Osteocyte (in vitro differentiated cells): ENCODE measurements around the gene PRKCD. TPM values are rescaled to one million over a fixed set of nuclear protein-coding genes. Genes with fewer than 3 reads are reported as not detected.

Source experiments
- DNase-seq: peaks from one replicate; pipeline ENCODE4 v3.0.0; 2021; ENCODE audit warnings: mixed read lengths; ENCODE audit not compliant: unreplicated experiment; ENCODE audit errors: extremely low spot score
- H3K27ac Mint-ChIP-seq: one replicate; pipeline ENCODE4 v1.8.0; 2021; ENCODE audit warnings: mild to moderate bottlenecking, mixed read lengths; ENCODE audit not compliant: unreplicated experiment
- H3K27me3 Mint-ChIP-seq: one replicate; pipeline ENCODE4 v1.8.0; 2021; ENCODE audit warnings: mixed read lengths; ENCODE audit not compliant: unreplicated experiment
- H3K36me3 Mint-ChIP-seq: one replicate; pipeline ENCODE4 v1.8.0; 2021; ENCODE audit warnings: mixed read lengths; ENCODE audit not compliant: unreplicated experiment
- H3K4me1 Mint-ChIP-seq: one replicate; pipeline ENCODE4 v1.8.0; 2021; ENCODE audit warnings: mixed read lengths; ENCODE audit not compliant: unreplicated experiment
- H3K4me3 Mint-ChIP-seq: one replicate; pipeline ENCODE4 v1.8.0; 2021; ENCODE audit warnings: mild to moderate bottlenecking, moderate library complexity, mixed read lengths; ENCODE audit not compliant: unreplicated experiment
- H3K9me3 Mint-ChIP-seq: one replicate; pipeline ENCODE4 v1.8.0; 2021; ENCODE audit warnings: mixed read lengths; ENCODE audit not compliant: unreplicated experiment
- total RNA-seq: library from RNA; stranded (reverse); gene quantifications from 2 replicates; pipeline ENCODE4 v1.2.1, GENCODE V29; 2021
- TF ChIP-seq, protein P1 (sequence below): fragments of 200-600 bp; sonication (generic); IDR thresholded peaks from 2 replicates; pipeline ENCODE4 v1.5.0; 2021; ENCODE audit warnings: antibody characterized with exemption, mild to moderate bottlenecking, moderate library complexity

Gene PRKCD
- total RNA-seq, 1 donor from 2014 or later: 17.1 TPM

DNA sequence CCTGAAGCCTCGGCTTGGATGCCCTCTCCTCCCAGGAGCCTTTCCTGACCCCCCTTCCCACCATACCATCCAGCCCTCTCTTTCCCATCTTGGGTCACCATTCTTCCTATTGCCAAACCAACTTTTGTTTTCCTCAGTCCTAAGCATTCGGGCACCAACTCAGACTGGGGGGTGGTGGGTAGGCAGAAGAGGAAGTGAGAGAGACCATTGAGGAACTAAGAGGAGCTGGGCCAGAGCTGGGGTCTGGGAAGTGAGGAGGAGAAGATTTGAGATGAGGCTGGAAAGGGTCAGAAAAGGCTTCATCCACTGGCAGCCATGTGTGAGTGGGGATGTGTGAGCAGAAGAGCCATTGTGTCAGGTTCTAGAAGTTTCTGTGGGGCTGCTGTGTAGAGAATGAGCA is 57.1 kb downstream of the PRKCD start:
- peaks cover 7% of the 10 kb centered on the region for H3K4me1 Mint-ChIP-seq

DNA sequence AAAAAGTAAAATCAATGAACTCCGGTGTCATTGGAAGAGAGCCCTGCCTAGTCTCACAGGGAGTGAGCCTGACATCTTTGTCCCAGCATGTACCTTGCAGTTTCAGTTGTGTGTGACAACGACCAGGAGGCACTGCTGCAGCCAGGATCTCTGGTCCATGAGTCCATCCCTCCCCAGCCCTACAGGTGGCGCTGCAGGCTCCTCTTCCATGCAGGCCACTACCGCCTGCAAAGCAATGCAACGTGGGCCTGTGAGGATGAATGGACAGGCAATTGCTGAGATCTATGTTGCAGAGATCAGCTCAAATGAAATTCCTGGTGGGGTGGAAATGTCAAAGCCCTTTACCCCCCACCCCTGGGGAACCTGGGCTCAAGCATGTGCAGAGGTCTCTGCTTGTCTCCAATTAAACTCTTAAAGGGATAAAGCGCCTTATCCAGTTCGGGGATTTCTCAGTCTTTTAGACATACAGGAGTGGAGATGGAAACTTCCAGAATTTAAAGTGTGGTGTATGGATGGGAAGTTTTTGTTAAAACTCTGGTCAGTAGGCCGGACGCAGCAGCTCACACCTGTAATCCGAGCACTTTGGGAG is 59.0 kb downstream of the PRKCD start:
- peak overlapping the region; percentile 62 for H3K27ac Mint-ChIP-seq
- no peak overlapping the region for H3K4me3 Mint-ChIP-seq
- H3K36me3 Mint-ChIP-seq: peaks cover 6% of the 10 kb centered on the region
- TF ChIP-seq, protein P1, sequence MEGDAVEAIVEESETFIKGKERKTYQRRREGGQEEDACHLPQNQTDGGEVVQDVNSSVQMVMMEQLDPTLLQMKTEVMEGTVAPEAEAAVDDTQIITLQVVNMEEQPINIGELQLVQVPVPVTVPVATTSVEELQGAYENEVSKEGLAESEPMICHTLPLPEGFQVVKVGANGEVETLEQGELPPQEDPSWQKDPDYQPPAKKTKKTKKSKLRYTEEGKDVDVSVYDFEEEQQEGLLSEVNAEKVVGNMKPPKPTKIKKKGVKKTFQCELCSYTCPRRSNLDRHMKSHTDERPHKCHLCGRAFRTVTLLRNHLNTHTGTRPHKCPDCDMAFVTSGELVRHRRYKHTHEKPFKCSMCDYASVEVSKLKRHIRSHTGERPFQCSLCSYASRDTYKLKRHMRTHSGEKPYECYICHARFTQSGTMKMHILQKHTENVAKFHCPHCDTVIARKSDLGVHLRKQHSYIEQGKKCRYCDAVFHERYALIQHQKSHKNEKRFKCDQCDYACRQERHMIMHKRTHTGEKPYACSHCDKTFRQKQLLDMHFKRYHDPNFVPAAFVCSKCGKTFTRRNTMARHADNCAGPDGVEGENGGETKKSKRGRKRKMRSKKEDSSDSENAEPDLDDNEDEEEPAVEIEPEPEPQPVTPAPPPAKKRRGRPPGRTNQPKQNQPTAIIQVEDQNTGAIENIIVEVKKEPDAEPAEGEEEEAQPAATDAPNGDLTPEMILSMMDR: peak; percentile 97
- peaks cover 7% of the 10 kb centered on the region for H3K4me1 Mint-ChIP-seq
- DNase-seq: peak; percentile 96
- H3K27me3 Mint-ChIP-seq: no peaks in the 10 kb centered on the region
- no peaks in the 10 kb centered on the region for H3K9me3 Mint-ChIP-seq

More for the DNA sequence above, 57.1 kb downstream of the PRKCD start:
- TF ChIP-seq, protein P1: no peak
- Mint-ChIP-seq H3K27ac (no peak overlapping the region), H3K36me3 (no peaks in the 10 kb centered on the region), H3K4me3 (no peak overlapping the region), H3K27me3 (no peaks in the 10 kb centered on the region), H3K9me3 (no peaks in the 10 kb centered on the region)
- no peak for DNase-seq

DNA sequence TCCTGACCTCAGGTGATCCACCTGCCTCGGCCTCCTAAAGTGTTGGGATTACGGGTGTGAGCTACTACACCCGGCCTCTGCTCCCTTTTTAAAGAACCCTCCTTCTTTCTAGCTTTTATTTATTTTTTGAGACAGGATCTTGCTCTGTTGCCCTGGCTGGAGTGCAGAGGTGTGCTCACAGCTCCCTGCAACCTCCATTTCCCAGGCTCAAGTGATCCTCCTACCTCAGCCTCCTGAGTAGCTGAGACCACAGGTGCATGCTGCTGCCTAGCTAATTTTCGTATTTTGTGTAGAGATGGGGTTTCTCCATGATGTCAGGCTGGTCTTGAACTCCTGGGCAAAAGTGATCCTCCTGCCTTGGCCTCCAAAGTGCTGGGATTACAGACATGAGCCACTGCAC is 60.3 kb downstream of the PRKCD start:
- Mint-ChIP-seq H3K27me3 (no peaks in the 10 kb centered on the region), H3K9me3 (no peaks in the 10 kb centered on the region), H3K27ac (peak overlapping the region; percentile 66), H3K36me3 (peaks cover 17% of the 10 kb centered on the region), H3K4me1 (peaks cover 6% of the 10 kb centered on the region), H3K4me3 (no peak overlapping the region)
- TF ChIP-seq, protein P1: no peak
- DNase-seq: no peak

DNA sequence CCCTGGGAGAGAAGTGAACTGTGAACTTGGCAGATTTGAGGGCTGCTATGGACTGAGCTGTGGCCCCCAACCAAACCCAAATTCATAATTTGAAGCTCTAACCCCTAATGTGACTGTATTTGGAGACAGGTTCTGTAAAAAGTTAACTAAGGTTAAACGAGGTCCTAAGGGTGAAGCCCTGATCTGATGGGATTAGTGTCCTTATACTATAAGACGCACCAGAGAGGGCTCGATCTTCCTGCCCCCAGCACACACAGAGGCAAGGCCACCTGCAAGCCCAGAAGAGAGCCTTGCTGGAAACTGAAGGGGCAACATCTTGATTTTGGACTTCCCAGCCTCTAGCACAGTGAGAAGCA is 60.8 kb downstream of the PRKCD start:
- TF ChIP-seq, protein P1: no peak
- no peak overlapping the region for H3K4me3 Mint-ChIP-seq

DNA sequence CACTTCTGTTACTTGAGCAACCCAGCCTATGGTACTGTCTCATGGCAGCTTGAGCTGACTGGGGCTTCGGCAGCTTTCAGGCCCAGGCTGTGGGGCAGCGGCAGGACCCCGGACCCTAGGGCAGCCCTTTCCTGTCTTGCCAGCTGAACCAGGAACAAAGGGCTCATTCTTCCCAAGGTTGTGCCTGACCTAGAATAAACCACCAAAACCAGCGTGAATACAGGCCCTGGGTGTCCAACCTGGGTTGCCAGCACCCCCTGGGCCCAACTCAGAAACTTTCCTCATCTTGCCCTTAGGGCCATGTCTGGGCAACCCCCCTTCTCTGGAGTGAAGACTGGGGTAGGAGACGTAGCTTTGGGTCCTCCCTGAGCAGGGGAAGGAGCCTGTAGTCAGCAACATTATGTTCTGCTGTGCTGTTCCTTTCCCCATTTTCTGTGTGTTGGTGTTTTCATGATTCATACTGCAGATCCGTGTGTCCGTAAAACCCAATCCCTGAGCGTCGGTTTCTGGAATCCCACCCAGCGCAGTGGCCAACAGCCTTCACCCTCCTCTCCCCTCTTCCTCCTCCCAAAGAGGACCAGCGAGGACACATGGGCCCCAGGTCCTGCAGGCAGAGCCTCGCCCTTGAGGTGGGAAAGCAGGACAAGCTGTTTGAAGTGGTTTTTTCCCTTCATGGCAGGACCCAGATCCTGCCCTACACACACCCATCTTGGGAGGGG is 61.3 kb downstream of the PRKCD start:
- Mint-ChIP-seq H3K4me3 (no peak overlapping the region), H3K27ac (peak overlapping the region; percentile 66), H3K9me3 (no peaks in the 10 kb centered on the region)

More for the DNA sequence above, 60.8 kb downstream of the PRKCD start:
- DNase-seq: no peak
- Mint-ChIP-seq H3K36me3 (peaks cover 17% of the 10 kb centered on the region), H3K27me3 (no peaks in the 10 kb centered on the region), H3K27ac (peak overlapping the region; percentile 66), H3K4me1 (peaks cover 6% of the 10 kb centered on the region), H3K9me3 (no peaks in the 10 kb centered on the region)

More for the DNA sequence above, 61.3 kb downstream of the PRKCD start:
- peaks cover 20% of the 10 kb centered on the region for H3K36me3 Mint-ChIP-seq
- TF ChIP-seq, protein P1: no peak
- no peak for DNase-seq
- no peaks in the 10 kb centered on the region for H3K27me3 Mint-ChIP-seq
- peaks cover 6% of the 10 kb centered on the region for H3K4me1 Mint-ChIP-seq
